ENCODE measurements around the gene SBNO2. TPM values are rescaled to one million over a fixed set of nuclear protein-coding genes. Genes with fewer than 3 reads are reported as not detected.

Gene SBNO2
- total RNA-seq, 2 donors from 2014 or later: 58.6 to 71.9 TPM

- no peak for DNase-seq
Measured at GRCh38 chr19:1159864-1160595, 14.0 kb downstream of the SBNO2 start.

DNA sequence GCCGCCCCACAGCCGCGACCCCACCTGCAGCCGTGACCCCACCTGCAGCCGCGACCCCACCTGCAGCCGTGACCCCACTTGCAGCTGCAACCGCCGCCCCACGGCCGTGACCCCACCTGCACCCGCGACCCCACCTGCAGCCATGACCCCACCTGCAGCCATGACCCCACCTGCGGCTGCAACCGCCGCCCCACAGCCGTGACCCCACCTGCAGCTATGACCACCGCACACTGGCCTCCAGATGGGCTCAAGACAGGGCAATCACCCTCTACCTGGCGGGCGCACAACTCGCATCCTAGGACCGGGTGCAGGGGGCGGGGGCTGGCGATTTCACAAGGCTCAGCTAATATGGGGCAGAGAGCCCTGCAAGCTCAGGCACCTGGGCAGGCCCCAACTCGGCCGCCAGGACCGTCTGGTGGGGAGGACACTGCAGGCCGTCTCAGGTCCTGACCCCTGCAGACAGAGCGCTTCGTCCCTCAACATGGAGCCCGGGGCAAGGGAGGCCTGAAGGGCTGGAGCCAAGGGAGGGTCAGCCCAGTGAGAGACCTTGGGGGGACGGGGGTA is 15.1 kb downstream of the SBNO2 start:
- intact Hi-C loops (cut with DNase I, micrococcal nuclease): no loop called here
- DNase-seq (no peak), ATAC-seq (no peak)

More at GRCh38 chr19:1159864-1160595, 14.0 kb downstream of the SBNO2 start:
- ATAC-seq: no peak
- intact Hi-C loops (cut with DNase I, micrococcal nuclease): no loop called here

- DNase-seq: no peak
- intact Hi-C loops (cut with DNase I, micrococcal nuclease): no loop called here
Measured at GRCh38 chr19:1157931-1158884, 15.9 kb downstream of the SBNO2 start.

DNA sequence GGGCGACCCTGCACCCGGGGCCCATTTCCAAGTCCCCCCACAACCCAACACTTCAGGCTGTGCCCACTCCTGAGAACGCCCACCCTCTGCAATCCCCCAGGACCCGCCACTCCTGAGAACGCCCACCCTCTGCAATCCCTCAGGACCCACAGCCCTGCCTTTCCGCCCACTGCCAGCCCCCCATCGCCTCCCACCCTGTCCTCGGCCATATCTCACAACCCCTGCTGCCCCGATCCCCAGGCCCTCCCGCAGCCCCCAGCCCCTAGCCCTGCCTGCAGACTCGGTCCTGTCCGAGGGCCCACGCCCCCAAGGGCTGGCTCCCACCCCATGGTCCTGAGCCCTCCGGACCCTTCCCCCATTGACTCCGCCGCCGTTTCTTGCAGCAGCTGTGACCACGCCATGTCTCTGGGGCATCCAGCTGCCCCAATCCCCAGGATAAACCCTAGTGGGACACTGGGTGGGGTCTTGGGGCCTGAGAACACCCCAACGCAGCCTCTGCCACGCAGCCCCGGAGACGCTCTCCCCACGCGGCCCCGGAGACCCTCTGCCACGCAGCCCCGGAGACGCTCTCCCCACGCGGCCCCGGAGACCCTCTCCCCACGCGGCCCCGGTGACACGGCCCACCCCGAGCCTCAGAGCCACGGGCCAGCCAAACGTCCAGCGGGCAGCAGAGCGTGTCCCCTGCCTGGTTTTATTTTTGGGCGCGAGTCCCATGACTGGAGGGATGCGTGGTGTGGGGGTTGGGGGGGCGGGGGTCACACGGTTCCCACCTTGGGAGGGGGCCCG is 17.0 kb downstream of the SBNO2 start:
- intact Hi-C loops (cut with DNase I, micrococcal nuclease): no loop called here
- ATAC-seq (no peak), DNase-seq (no peak)

More at GRCh38 chr19:1157931-1158884, 15.9 kb downstream of the SBNO2 start:
- no peak for ATAC-seq

- DNase-seq: no peak
- intact Hi-C loops (cut with DNase I, micrococcal nuclease): no loop called here
- ATAC-seq: no peak
Measured at GRCh38 chr19:1156305-1156801, 17.7 kb downstream of the SBNO2 start.

GRCh38 chr19:1155352-1156304 is 18.4 kb downstream of the SBNO2 start:
- DNase-seq (no peak), ATAC-seq (peak; percentile 50)
- intact Hi-C loops (cut with DNase I, micrococcal nuclease): no loop called here

- intact Hi-C loops (cut with DNase I, micrococcal nuclease): no loop called here
- peak; percentile 78 to 86 for DNase-seq
- ATAC-seq: peak; percentile 94
Measured at GRCh38 chr19:1154731-1155351, 19.2 kb downstream of the SBNO2 start.

- DNase-seq: no peak
- intact Hi-C loops (cut with DNase I, micrococcal nuclease): no loop called here
- no peak for ATAC-seq
Measured at GRCh38 chr19:1153891-1154730, 20.0 kb downstream of the SBNO2 start.

GRCh38 chr19:1151917-1152587 is 22.0 kb downstream of the SBNO2 start:
- intact Hi-C loops (cut with DNase I, micrococcal nuclease): no loop called here
- DNase-seq (no peak), ATAC-seq (no peak)

DNA sequence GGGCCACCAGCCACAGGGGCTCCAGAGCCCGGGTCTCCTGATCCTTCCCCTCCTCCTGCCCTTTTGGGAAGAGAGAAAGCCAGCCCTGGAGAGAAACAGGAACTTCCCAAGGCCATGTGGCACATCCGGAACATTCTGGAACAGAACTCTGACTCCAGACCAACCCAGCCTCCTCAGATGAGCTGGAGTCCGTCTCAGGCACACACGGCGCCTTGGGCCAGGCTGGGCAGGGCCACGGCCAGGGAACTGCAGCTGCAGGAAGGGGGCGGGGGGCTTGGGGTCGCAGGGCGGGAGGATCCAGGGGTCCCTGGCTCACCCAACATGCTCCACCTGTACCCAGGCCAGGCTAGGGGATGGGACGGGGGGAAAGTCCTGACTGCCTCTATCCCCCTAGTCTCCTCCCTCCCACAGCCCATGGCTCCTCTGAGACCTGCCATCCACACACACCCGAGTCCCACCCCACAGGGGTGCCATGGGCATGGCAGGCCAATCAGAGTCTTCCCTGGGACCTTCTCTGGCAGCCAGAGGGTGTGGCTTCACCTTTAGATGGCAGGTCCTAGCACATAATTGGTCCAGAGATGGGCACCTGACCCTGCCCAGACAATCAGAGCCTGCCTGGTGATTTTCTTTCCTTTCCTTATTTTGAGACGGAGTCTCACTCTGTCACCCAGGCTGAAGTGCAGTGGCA is 22.9 kb downstream of the SBNO2 start:
- DNase-seq (no peak), ATAC-seq (no peak)
- intact Hi-C loops (cut with DNase I, micrococcal nuclease): no loop called here

GRCh38 chr19:1150333-1151036 is 23.6 kb downstream of the SBNO2 start:
- intact Hi-C loops (cut with DNase I, micrococcal nuclease): no loop called here
- DNase-seq (no peak), ATAC-seq (no peak)

DNA sequence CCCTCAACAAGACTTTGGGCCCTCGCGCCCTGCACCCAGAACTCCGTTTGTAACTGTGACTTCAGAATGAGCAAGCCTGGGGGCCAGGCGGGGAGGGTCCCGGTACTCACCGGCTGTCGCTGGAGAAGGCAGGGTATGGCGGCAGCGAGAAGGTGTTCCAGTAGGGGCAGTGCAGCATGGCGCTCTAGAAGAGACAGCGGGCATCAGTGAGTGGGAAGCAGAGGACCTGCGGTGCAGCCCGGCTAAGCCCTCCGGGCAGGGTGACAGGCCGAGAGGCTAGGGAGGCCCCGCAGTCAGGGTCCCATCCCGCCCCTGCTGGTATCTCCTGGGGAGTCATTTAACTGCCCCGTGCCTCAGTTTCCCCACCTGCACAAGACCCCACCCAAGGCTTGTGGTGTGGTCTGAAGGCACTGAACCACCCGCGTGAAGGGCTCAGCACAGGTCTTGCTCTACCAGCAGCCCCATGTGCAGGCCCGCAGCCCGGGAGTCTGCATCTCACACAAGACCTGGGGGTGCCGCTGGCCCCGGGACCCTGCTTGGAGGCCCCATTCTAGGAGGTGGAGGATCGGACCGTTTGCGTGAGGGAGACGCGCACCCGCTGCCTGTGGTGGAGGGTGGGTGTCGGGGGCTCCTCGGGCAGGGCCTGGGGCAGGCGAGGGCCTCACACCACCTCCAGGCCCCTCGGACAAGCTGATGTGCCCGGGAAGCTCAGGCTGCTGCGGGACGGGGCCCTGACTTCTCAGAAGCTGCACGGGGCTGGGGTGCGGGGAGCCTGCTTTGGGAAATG is 24.6 kb downstream of the SBNO2 start:
- DNase-seq (no peak), ATAC-seq (no peak)
- intact Hi-C loops (cut with DNase I, micrococcal nuclease): no loop called here

DNA sequence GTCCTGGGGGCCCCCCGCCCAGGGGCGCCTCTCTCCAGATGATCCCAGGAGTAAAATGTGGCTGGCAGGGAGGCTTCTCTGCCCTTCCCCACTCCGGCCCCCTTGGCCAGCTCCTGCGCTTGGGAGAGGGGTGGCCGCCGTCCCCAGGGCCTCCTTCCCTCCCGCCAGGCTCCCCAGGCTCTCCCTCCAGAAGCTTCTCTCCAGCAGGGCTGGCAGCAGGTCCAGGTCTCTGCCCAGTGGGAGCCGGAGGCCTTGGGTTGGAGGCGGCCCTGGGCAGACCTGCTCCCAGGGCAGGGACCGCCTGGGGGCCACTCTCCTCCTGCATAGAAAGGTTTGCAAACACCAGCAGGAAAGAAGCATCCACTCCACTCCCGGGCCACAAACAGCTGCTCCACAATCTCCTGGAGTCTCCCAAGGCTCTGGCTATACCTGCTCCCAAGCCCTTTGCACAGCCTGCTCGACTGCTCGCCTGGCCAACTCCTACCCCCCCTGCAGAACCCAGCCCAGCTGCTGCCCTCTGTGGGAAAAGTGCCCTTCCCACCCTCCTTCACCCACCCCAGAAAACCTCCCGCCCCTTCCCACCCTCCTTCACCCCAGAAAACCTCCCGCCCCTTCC is 26.0 kb downstream of the SBNO2 start:
- DNase-seq (no peak), ATAC-seq (no peak)
- intact Hi-C loops (cut with DNase I, micrococcal nuclease): no loop called here

Measured in left colon (tissue), 2 donors.